Liver (tissue), 9 donors: ENCODE data around the gene CRADD. TPM values are rescaled to one million over a fixed set of nuclear protein-coding genes. Genes with fewer than 3 reads are reported as not detected.

Experiments used
- DNase-seq: peaks from one replicate; pipeline ENCODE4 v3.0.0-alpha.2; 2017; ENCODE audit warnings: low spot score
- H3K27ac ChIP-seq, 2 donors: one replicate each; pipeline ENCODE4 v1.7.0; 2013; ENCODE audit warnings: inconsistent platforms in 2 of 2, low read length in 2 of 2, control low read depth in 1 of 2, low read depth in 1 of 2, mild to moderate bottlenecking in 1 of 2
- H3K27me3 ChIP-seq, 4 donors: one replicate each; pipeline versions ENCODE4 v1.6.1 to v1.7.0; 2013; ENCODE audit warnings: low read length in 3 of 4, inconsistent platforms in 1 of 4, mild to moderate bottlenecking in 1 of 4, moderate library complexity in 1 of 4; ENCODE audit not compliant: control insufficient read depth in 4 of 4, insufficient read depth in 4 of 4
- H3K36me3 ChIP-seq, 4 donors: one replicate each; pipeline versions ENCODE4 v1.6.1 to v1.7.0; 2013; ENCODE audit warnings: low read length in 3 of 4, mild to moderate bottlenecking in 3 of 4, low read depth in 1 of 4, moderate library complexity in 1 of 4; ENCODE audit not compliant: control insufficient read depth in 4 of 4, insufficient read depth in 3 of 4
- H3K4me1 ChIP-seq, 4 donors: one replicate each; pipeline versions ENCODE4 v1.6.1 to v1.7.0; 2013; ENCODE audit warnings: low read length in 3 of 4, mild to moderate bottlenecking in 3 of 4, moderate library complexity in 1 of 4; ENCODE audit not compliant: control insufficient read depth in 4 of 4, insufficient read depth in 4 of 4
- H3K4me3 ChIP-seq, 3 donors: one replicate each; pipeline versions ENCODE4 v1.6.1 to v1.7.0; 2013; ENCODE audit warnings: low read length in 3 of 3, control low read depth in 1 of 3, low read depth in 1 of 3, mild to moderate bottlenecking in 1 of 3
- H3K9ac ChIP-seq, 2 donors: one replicate each; pipeline ENCODE4 v1.7.0; 2013; ENCODE audit warnings: low read length in 2 of 2, mild to moderate bottlenecking in 2 of 2, moderate library complexity in 2 of 2, control low read depth in 1 of 2, low read depth in 1 of 2
- H3K9me3 ChIP-seq, 4 donors: one replicate each; pipeline versions ENCODE4 v1.6.1 to v1.7.0; 2013; ENCODE audit warnings: low read length in 3 of 4; ENCODE audit not compliant: control insufficient read depth in 4 of 4
- EGR1 ChIP-seq, 2 donors: IDR thresholded peaks; 2 replicates each; pipeline ENCODE4 v1.6.1; 2016 to 2018; ENCODE audit warnings: antibody characterized with exemption in 2 of 2, low read depth in 2 of 2
- FOXA1 ChIP-seq: IDR thresholded peaks from 2 replicates; pipeline ENCODE4 v1.6.1; 2016; ENCODE audit warnings: antibody characterized with exemption
- FOXA2 ChIP-seq: IDR thresholded peaks from 2 replicates; pipeline ENCODE4 v1.6.1; 2016; ENCODE audit warnings: antibody characterized with exemption
- GABPA ChIP-seq, 2 donors: IDR thresholded peaks in 1 of 2; conservative IDR thresholded peaks in 1 of 2; 2 replicates each; pipeline ENCODE4 v1.6.1; 2016; ENCODE audit warnings: antibody characterized with exemption in 2 of 2, mild to moderate bottlenecking in 1 of 2, moderate library complexity in 1 of 2
- HNF4A ChIP-seq, 2 donors: conservative IDR thresholded peaks; 2 replicates each; pipeline ENCODE4 v1.6.1; 2016; ENCODE audit warnings: antibody characterized with exemption in 2 of 2, mild to moderate bottlenecking in 2 of 2
- HNF4G ChIP-seq: IDR thresholded peaks from 2 replicates; pipeline ENCODE4 v1.6.1; 2016; ENCODE audit warnings: antibody characterized with exemption
- JUND ChIP-seq, 2 donors: IDR thresholded peaks; 2 replicates each; pipeline ENCODE4 v1.6.1; 2016; ENCODE audit warnings: antibody characterized with exemption in 2 of 2
- NR2F2 ChIP-seq: IDR thresholded peaks from 2 replicates; pipeline ENCODE4 v1.6.1; 2016; ENCODE audit warnings: antibody characterized with exemption
- RAD21 ChIP-seq, 2 donors: IDR thresholded peaks; 2 replicates each; pipeline ENCODE4 v1.6.1; 2016; ENCODE audit warnings: antibody characterized with exemption in 2 of 2, mild to moderate bottlenecking in 2 of 2
- SP1 ChIP-seq: IDR thresholded peaks from 2 replicates; pipeline ENCODE4 v1.6.1; 2018; ENCODE audit warnings: antibody characterized with exemption, mild to moderate bottlenecking
- TAF1 ChIP-seq: conservative IDR thresholded peaks from 2 replicates; pipeline ENCODE4 v1.6.1; 2016; ENCODE audit warnings: antibody characterized with exemption, mild to moderate bottlenecking
- YY1 ChIP-seq: IDR thresholded peaks from 2 replicates; pipeline ENCODE4 v1.6.1; 2016; ENCODE audit warnings: antibody characterized with exemption, mild to moderate bottlenecking
- WGBS: extraction: QIAGEN DNeasy Blood & Tissue Kit; methylation state at CpG from one replicate; pipeline ENCODE4 v1.1.7; 2013; 5-methylcytosine and 5-hydroxymethylcytosine counted together
- polyA plus RNA-seq, 2 donors: library from polyadenylated mRNA; stranded (reverse) in 1 of 2; unstranded in 1 of 2; fragments of 200-250 nt in 1 of 2; fragments of >200 nt in 1 of 2; fragmentation: Nextera tagmentation in 1 of 2; extraction: Ambion mirVana in 1 of 2; gene quantifications; one replicate each; pipeline versions ENCODE4 v1.2.1 to v1.2.3, GENCODE V29; 2013 to 2015
- total RNA-seq, 2 donors: library from RNA; depleted of rRNA; stranded (reverse); fragments of >200 nt; gene quantifications; one replicate each; pipeline ENCODE4 v1.2.3, GENCODE V29; 2014
- TF ChIP-seq, protein P1 (sequence below): IDR thresholded peaks from 2 replicates; pipeline ENCODE4 v1.6.1; 2016; ENCODE audit warnings: antibody characterized with exemption
- TF ChIP-seq, protein P2 (sequence below): IDR thresholded peaks from 2 replicates; pipeline ENCODE4 v1.6.1; 2016; ENCODE audit warnings: antibody characterized with exemption
- TF ChIP-seq, protein P3 (sequence below): IDR thresholded peaks from 2 replicates; pipeline ENCODE4 v1.6.1; 2016; ENCODE audit warnings: antibody characterized with exemption
- donor health status: healthy.
- donor health status: healthy.
- donor health status: healthy.
- donor health status: healthy.
- donor health status: healthy.

Gene CRADD
- total and polyA plus RNA-seq, 4 donors: 19.4 to 48.9 (median 29.6) TPM

DNA sequence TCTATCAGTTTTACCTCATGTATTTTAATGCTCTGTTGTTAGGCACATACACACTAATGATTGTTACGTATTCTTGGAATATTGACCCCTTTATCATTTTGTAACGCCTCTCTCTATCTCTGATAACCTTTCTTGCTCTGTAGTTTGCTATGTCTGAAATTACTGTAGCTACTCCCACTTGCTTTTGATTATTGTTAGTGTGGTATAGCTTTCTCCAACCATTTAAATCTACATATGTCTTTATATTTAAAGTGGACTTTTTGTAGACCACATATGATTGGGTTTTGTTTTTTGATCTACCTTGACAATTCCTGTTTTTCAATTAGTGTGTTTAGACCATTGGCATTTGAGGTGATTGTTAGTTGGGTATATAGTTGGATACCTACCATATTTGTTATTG, 43.4 kb downstream of the CRADD start:
- Histone ChIP-seq H3K27ac (no peak overlapping the region), H3K36me3 (no peaks in the 10 kb centered on the region), H3K4me1 (peaks cover 0 to 7% (median 4%) of the 10 kb centered on the region in 4 donors), H3K27me3 (no peaks in the 10 kb centered on the region), H3K9ac (no peak overlapping the region), H3K4me3 (no peak overlapping the region), H3K9me3 (no peaks in the 10 kb centered on the region)
- no peak for DNase-seq
- 61% methylated on average over 2 of the region's 2 CpGs for WGBS
- TF ChIP-seq NR2F2 (no peak), SP1 (no peak), TAF1 (no peak), HNF4A (conservative IDR thresholded peaks at IDR 0.05) (no peak), JUND (IDR thresholded peaks at IDR 0.05) (no peak)

DNA sequence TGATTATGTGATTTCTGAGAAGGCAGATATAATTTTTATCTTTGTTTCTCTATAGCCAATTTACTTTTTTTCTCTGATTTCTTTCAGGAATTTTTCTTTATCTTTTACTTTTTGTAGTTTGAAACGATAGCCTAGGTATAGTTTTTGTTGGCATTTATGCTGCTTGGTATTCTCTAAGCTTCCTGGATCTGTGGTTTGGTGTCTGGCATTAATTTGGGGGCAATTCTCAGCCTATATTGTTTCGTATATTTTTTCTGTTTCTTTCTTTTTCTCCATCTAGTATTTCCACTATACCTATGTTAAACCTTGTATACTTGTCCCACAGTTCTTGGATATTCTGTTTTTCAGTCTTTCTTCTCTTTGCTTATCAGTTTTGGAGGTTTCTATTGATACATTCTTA, 45.0 kb downstream of the CRADD start:
- DNase-seq: no peak
- no peak overlapping the region for H3K9ac ChIP-seq
- no peak overlapping the region for H3K27ac ChIP-seq
- no peaks in the 10 kb centered on the region for H3K9me3 ChIP-seq
- H3K27me3 ChIP-seq: no peaks in the 10 kb centered on the region
- H3K4me3 ChIP-seq: no peak overlapping the region
- peaks cover 3 to 13% (median 7%) of the 10 kb centered on the region in 4 donors for H3K4me1 ChIP-seq
- no peaks in the 10 kb centered on the region for H3K36me3 ChIP-seq
- WGBS: 96% methylated on average over 2 of the region's 2 CpGs
- no peak for TF ChIP-seq YY1

DNA sequence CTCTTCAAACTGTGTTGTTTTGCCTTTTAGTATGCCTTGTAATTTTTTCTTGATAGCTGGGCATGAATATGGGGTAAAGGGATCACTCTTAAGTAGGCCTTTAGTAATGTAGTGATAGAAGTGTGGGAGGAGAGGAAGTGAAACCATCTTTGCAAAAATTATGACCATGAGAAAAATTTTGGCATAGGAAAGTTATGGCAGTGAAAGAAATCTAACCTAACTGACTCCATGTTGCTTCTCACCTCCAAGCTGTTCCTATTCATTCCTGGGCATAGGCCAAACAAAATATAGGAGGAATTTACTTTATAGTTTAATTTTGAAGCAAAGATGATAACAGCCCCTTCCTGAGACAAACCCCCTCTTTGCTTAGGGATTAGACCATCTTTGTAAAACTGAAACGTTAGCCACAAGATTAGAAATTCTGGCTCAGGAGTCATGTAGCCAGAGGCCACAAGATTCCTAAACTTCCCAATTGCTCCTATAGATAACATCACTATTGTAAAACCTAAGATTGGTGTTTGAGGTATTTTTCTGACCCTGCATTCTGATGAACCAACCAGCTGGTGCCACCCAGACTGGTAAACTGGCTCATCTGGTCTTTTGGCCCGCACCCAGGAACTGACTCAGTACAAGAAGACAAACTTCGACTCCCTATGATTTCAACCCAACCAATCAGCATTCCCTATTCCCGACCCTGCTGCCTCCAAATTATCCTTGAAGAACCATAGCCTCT, 45.8 kb downstream of the CRADD start:
- Histone ChIP-seq H3K9me3 (no peaks in the 10 kb centered on the region), H3K4me3 (no peak overlapping the region), H3K27me3 (no peaks in the 10 kb centered on the region), H3K27ac (no peak overlapping the region), H3K9ac (no peak overlapping the region), H3K36me3 (no peaks in the 10 kb centered on the region), H3K4me1 (peaks cover 10 to 22% (median 14%) of the 10 kb centered on the region in 4 donors)
- no peak for DNase-seq
- 87% methylated on average over 4 of the region's 4 CpGs for WGBS
- no peak for TF ChIP-seq EGR1 (IDR thresholded peaks at IDR 0.05; ENCODE audit: low read depth in 2 of 2)
- TF ChIP-seq, protein P1, sequence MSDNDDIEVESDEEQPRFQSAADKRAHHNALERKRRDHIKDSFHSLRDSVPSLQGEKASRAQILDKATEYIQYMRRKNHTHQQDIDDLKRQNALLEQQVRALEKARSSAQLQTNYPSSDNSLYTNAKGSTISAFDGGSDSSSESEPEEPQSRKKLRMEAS: no peak
- no peak for TF ChIP-seq FOXA1
- TF ChIP-seq, protein P2, sequence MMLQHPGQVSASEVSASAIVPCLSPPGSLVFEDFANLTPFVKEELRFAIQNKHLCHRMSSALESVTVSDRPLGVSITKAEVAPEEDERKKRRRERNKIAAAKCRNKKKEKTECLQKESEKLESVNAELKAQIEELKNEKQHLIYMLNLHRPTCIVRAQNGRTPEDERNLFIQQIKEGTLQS: no peak
- TF ChIP-seq FOXA2: no peak
- no peak for TF ChIP-seq HNF4A (conservative IDR thresholded peaks at IDR 0.05)
- no peak for TF ChIP-seq SP1
- no peak for TF ChIP-seq GABPA (IDR thresholded peaks at IDR 0.05 in 1 of 2, conservative IDR thresholded peaks at IDR 0.05 in 1 of 2)
- no peak for TF ChIP-seq NR2F2
- no peak for TF ChIP-seq JUND (IDR thresholded peaks at IDR 0.05)
- TF ChIP-seq RAD21 (IDR thresholded peaks at IDR 0.05): no peak
- TF ChIP-seq HNF4G: no peak
- TF ChIP-seq, protein P3, sequence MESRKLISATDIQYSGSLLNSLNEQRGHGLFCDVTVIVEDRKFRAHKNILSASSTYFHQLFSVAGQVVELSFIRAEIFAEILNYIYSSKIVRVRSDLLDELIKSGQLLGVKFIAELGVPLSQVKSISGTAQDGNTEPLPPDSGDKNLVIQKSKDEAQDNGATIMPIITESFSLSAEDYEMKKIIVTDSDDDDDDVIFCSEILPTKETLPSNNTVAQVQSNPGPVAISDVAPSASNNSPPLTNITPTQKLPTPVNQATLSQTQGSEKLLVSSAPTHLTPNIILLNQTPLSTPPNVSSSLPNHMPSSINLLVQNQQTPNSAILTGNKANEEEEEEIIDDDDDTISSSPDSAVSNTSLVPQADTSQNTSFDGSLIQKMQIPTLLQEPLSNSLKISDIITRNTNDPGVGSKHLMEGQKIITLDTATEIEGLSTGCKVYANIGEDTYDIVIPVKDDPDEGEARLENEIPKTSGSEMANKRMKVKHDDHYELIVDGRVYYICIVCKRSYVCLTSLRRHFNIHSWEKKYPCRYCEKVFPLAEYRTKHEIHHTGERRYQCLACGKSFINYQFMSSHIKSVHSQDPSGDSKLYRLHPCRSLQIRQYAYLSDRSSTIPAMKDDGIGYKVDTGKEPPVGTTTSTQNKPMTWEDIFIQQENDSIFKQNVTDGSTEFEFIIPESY: no peak
